ENCODE data around the gene FAXDC2.

GRCh38 chr5:154842689-154843530 is 7.5 kb downstream of the FAXDC2 start:
- TF ChIP-seq, protein P1, sequence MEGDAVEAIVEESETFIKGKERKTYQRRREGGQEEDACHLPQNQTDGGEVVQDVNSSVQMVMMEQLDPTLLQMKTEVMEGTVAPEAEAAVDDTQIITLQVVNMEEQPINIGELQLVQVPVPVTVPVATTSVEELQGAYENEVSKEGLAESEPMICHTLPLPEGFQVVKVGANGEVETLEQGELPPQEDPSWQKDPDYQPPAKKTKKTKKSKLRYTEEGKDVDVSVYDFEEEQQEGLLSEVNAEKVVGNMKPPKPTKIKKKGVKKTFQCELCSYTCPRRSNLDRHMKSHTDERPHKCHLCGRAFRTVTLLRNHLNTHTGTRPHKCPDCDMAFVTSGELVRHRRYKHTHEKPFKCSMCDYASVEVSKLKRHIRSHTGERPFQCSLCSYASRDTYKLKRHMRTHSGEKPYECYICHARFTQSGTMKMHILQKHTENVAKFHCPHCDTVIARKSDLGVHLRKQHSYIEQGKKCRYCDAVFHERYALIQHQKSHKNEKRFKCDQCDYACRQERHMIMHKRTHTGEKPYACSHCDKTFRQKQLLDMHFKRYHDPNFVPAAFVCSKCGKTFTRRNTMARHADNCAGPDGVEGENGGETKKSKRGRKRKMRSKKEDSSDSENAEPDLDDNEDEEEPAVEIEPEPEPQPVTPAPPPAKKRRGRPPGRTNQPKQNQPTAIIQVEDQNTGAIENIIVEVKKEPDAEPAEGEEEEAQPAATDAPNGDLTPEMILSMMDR (IDR thresholded peaks at IDR 0.05), result no peak
- TF ChIP-seq POLR2A (IDR thresholded peaks at IDR 0.05), result no peak
- TF ChIP-seq EP300 (IDR thresholded peaks at IDR 0.05), result no peak
